Endothelial cell of umbilical vein (primary cell): ENCODE measurements around the gene PRKCD.

Experiments used
- POLR2A ChIP-seq: IDR thresholded peaks from 2 replicates; pipeline ENCODE4 v1.6.1; 2012; ENCODE audit warnings: low read depth, mild to moderate bottlenecking, control low read depth, low read length
- POLR2AphosphoS5 ChIP-seq: IDR thresholded peaks from 2 replicates; pipeline ENCODE4 v1.6.1; 2012; ENCODE audit warnings: low read depth, mild to moderate bottlenecking, control low read depth, low read length, moderate library complexity; ENCODE audit not compliant: insufficient read depth

- TF ChIP-seq POLR2A (no peak), POLR2AphosphoS5 (no peak)
Measured at GRCh38 chr3:53181024-53181371, 20.0 kb downstream of the PRKCD start.
